DMS53 treated with DMSO at 0.1 percent for 48 hours (cell line): ENCODE data around the gene LPO.

Experiments used
- DNase-seq: peaks from one replicate; lab custom pipeline; 2025; ENCODE audit not compliant: unreplicated experiment; lab: John Stamatoyannopoulos, UW

Gene LPO

GRCh38 chr17:58277107-58277801, 38.9 kb downstream of the LPO start:
- DNase-seq, result no peak

- DNase-seq, result no peak
These were observed 39.6 kb downstream of the LPO start for GRCh38 chr17:58277802-58278595.

GRCh38 chr17:58278661-58279015, 40.3 kb downstream of the LPO start:
- no peak for DNase-seq

- DNase-seq, result peak; percentile 17
These were observed 40.8 kb downstream of the LPO start for GRCh38 chr17:58279016-58279711.

- no peak for DNase-seq
These were observed 41.5 kb downstream of the LPO start for GRCh38 chr17:58279736-58280479.

- no peak for DNase-seq
These were observed 42.3 kb downstream of the LPO start, which contains the start of gene MPO for GRCh38 chr17:58280480-58281217. TSS of gene MPO (minus strand) at chr17:58280935. CDS start at chr17:58280758, 177 bp downstream.

GRCh38 chr17:58281511-58282011, 43.2 kb downstream of the LPO start:
- no peak for DNase-seq

- DNase-seq, result no peak
These were observed 44.1 kb downstream of the LPO start for GRCh38 chr17:58282442-58282841.

- no peak for DNase-seq
These were observed 45.6 kb downstream of the LPO start for GRCh38 chr17:58283674-58284612.

- DNase-seq, result no peak
These were observed 46.4 kb downstream of the LPO start for GRCh38 chr17:58284613-58285421.

GRCh38 chr17:58285422-58285810, 47.0 kb downstream of the LPO start:
- no peak for DNase-seq

- peak; percentile 23 for DNase-seq
These were observed 51.5 kb downstream of the LPO start for GRCh38 chr17:58289869-58290268.

- DNase-seq, result no peak
These were observed 52.9 kb downstream of the LPO start for GRCh38 chr17:58291246-58291645.

- no peak for DNase-seq
These were observed 55.6 kb downstream of the LPO start for GRCh38 chr17:58294034-58294433.

GRCh38 chr17:58300336-58300735, 62.0 kb downstream of the LPO start:
- no peak for DNase-seq

- no peak for DNase-seq
These were observed 63.2 kb downstream of the LPO start for GRCh38 chr17:58301504-58302150.

- no peak for DNase-seq
These were observed 64.0 kb downstream of the LPO start for GRCh38 chr17:58302171-58302918.
